Measurements from ENCODE around the gene SYCE3.
"Not testable (repeated sequence)": the region's sequence is repeated elsewhere in the genome, so short reads cannot be mapped to it uniquely, and the experiment has no call there.

Gene SYCE3

GRCh38 chr22:50610041-50610451 lies 47.3 kb upstream of the SYCE3 start:
- H3K36me3 ChIP-seq (replicated peaks; ENCODE audit: low read depth, low read length): no peaks in the 10 kb centered on the region
- no peaks in the 10 kb centered on the region for H4K20me1 ChIP-seq (ENCODE audit: insufficient read depth, low read length)
- H3K27me3 ChIP-seq (ENCODE audit: low read depth, low read length): no peaks in the 10 kb centered on the region
- no peak overlapping the region for H2AFZ ChIP-seq (ENCODE audit: low read depth, low read length)
- H3K9me3 ChIP-seq (ENCODE audit: insufficient read depth, low read length): no peaks in the 10 kb centered on the region
- H3K4me2 ChIP-seq (ENCODE audit: low read length): no peak overlapping the region
- TF ChIP-seq, protein P1, sequence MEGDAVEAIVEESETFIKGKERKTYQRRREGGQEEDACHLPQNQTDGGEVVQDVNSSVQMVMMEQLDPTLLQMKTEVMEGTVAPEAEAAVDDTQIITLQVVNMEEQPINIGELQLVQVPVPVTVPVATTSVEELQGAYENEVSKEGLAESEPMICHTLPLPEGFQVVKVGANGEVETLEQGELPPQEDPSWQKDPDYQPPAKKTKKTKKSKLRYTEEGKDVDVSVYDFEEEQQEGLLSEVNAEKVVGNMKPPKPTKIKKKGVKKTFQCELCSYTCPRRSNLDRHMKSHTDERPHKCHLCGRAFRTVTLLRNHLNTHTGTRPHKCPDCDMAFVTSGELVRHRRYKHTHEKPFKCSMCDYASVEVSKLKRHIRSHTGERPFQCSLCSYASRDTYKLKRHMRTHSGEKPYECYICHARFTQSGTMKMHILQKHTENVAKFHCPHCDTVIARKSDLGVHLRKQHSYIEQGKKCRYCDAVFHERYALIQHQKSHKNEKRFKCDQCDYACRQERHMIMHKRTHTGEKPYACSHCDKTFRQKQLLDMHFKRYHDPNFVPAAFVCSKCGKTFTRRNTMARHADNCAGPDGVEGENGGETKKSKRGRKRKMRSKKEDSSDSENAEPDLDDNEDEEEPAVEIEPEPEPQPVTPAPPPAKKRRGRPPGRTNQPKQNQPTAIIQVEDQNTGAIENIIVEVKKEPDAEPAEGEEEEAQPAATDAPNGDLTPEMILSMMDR (IDR thresholded peaks at IDR 0.05; ENCODE audit: low read depth, low read length): no peak
- no peaks in the 10 kb centered on the region for H3K79me2 ChIP-seq (ENCODE audit: low read length)
- H3K9ac ChIP-seq (ENCODE audit: low read length): no peak overlapping the region
- H3K27ac ChIP-seq (ENCODE audit: low read length): no peak overlapping the region
- no peaks in the 10 kb centered on the region for H3K4me1 ChIP-seq (ENCODE audit: low read length)
- H3K4me3 ChIP-seq (ENCODE audit: low read length): no peak overlapping the region

- H3K27me3 ChIP-seq (ENCODE audit: low read depth, low read length): no peaks in the 10 kb centered on the region
- H3K79me2 ChIP-seq (ENCODE audit: low read length): no peaks in the 10 kb centered on the region
- H2AFZ ChIP-seq (ENCODE audit: low read depth, low read length): no peak overlapping the region
- no peaks in the 10 kb centered on the region for H3K4me1 ChIP-seq (ENCODE audit: low read length)
- H3K27ac ChIP-seq (ENCODE audit: low read length): no peak overlapping the region
- no peak overlapping the region for H3K9ac ChIP-seq (ENCODE audit: low read length)
- H4K20me1 ChIP-seq (ENCODE audit: insufficient read depth, low read length): no peaks in the 10 kb centered on the region
- no peaks in the 10 kb centered on the region for H3K36me3 ChIP-seq (replicated peaks; ENCODE audit: low read depth, low read length)
- no peak overlapping the region for H3K4me2 ChIP-seq (ENCODE audit: low read length)
- no peak overlapping the region for H3K4me3 ChIP-seq (ENCODE audit: low read length)
- no peaks in the 10 kb centered on the region for H3K9me3 ChIP-seq (ENCODE audit: insufficient read depth, low read length)
- no peak for TF ChIP-seq EZH2phosphoT487 (IDR thresholded peaks at IDR 0.05; ENCODE audit: low read depth)
- TF ChIP-seq, protein P1 (IDR thresholded peaks at IDR 0.05; ENCODE audit: low read depth, low read length): no peak
Observed at GRCh38 chr22:50609599-50609998, 46.9 kb upstream of the SYCE3 start.

DNA sequence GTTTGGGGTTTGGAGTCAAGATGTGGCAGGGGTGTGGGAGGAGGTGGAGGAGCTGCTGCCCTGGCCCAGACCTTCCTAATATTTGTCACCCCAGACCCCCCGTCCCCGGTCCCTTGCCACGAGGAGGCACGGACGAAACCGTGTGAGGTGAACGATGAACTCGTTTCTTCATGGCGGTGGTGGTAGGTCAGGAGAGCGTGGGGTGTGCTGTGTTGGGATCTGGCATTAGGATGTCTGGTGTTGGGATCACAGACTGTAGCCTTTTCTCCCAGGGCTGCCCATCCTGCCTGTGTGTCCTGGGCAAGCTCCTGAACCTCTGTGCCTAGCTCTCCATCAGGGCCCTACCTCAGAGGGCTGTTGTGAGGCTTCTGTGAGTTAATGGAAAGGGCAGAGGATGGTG lies 46.3 kb upstream of the SYCE3 start:
- TF ChIP-seq, protein P1 (IDR thresholded peaks at IDR 0.05; ENCODE audit: low read depth, low read length): no peak
- no peak for TF ChIP-seq EZH2phosphoT487 (IDR thresholded peaks at IDR 0.05; ENCODE audit: low read depth)
- no peaks in the 10 kb centered on the region for H3K27me3 ChIP-seq (ENCODE audit: low read depth, low read length)
- H3K9ac ChIP-seq (ENCODE audit: low read length): no peak overlapping the region

DNA sequence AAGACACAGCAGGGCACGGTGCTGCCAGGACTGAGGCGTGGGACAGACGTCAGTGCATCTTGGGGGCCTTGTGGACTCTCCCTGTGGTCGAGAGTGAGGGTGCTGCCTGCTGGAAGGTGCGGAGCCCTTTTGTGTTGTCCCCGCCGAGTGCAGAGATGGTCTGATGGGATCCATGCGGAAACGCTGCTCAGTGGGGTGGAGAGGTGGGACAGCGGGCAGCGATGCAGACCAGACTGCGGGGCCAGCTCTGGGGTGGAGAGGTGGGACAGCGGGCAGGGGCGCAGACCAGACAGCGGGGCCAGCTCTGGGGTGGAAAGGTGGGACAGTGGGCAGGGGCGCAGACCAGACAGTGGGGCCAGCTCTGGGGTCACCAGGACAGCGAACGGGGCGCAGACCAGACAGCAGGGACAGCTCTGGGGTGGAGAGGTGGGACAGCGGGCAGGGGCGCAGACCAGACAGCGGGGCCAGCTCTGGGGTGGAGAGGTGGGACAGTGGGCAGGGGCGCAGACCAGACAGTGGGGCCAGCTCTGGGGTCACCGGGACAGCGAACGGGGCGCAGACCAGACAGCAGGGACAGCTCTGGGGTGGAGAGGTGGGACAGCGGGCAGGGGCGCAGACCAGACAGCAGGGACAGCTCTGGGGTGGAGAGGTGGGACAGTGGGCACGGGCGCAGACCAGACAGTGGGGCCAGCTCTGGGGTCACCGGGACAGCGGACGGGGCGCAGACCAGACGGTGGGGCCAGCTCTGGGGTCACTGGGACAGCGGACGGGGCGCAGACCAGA lies 45.5 kb upstream of the SYCE3 start:
- not testable (repeated sequence) for H3K4me3 ChIP-seq (ENCODE audit: low read length); H2AFZ ChIP-seq (ENCODE audit: low read depth, low read length); H3K4me1 ChIP-seq (ENCODE audit: low read length); H3K27me3 ChIP-seq (ENCODE audit: low read depth, low read length); H3K9ac ChIP-seq (ENCODE audit: low read length); H4K20me1 ChIP-seq (ENCODE audit: insufficient read depth, low read length); H3K27ac ChIP-seq (ENCODE audit: low read length); H3K4me2 ChIP-seq (ENCODE audit: low read length); H3K9me3 ChIP-seq (ENCODE audit: insufficient read depth, low read length); H3K79me2 ChIP-seq (ENCODE audit: low read length); H3K36me3 ChIP-seq (replicated peaks; ENCODE audit: low read depth, low read length)

More for the DNA sequence above, 46.3 kb upstream of the SYCE3 start:
- no peak overlapping the region for H3K27ac ChIP-seq (ENCODE audit: low read length)
- no peak overlapping the region for H2AFZ ChIP-seq (ENCODE audit: low read depth, low read length)
- no peaks in the 10 kb centered on the region for H4K20me1 ChIP-seq (ENCODE audit: insufficient read depth, low read length)
- H3K4me2 ChIP-seq (ENCODE audit: low read length): no peak overlapping the region
- H3K36me3 ChIP-seq (replicated peaks; ENCODE audit: low read depth, low read length): no peaks in the 10 kb centered on the region
- no peaks in the 10 kb centered on the region for H3K9me3 ChIP-seq (ENCODE audit: insufficient read depth, low read length)
- H3K79me2 ChIP-seq (ENCODE audit: low read length): no peaks in the 10 kb centered on the region
- H3K4me1 ChIP-seq (ENCODE audit: low read length): no peaks in the 10 kb centered on the region
- no peak overlapping the region for H3K4me3 ChIP-seq (ENCODE audit: low read length)

All from OCI-LY3 (cell line).